Choroid plexus epithelial cell (primary cell): Measurements from ENCODE around the gene RHEBL1.
A peak's percentile ranks its signal among the peaks of the same experiment; 100 is the strongest.

ENCODE experiments used
- DNase-seq: peaks from one replicate; pipeline ENCODE4 v3.0.0-alpha.2; 2010; ENCODE audit warnings: low read depth
- H3K4me3 ChIP-seq: 2 replicates; pipeline ENCODE4 v1.5.1; 2011; ENCODE audit warnings: low read depth, mild to moderate bottlenecking, control low read depth, low read length, moderate library complexity
- TF ChIP-seq, protein P1 (sequence below): conservative IDR thresholded peaks from 2 replicates; pipeline ENCODE4 v1.5.1; 2011; ENCODE audit warnings: low read depth, mild to moderate bottlenecking, control low read depth, inconsistent platforms, low read length, moderate library complexity

Gene RHEBL1

DNA sequence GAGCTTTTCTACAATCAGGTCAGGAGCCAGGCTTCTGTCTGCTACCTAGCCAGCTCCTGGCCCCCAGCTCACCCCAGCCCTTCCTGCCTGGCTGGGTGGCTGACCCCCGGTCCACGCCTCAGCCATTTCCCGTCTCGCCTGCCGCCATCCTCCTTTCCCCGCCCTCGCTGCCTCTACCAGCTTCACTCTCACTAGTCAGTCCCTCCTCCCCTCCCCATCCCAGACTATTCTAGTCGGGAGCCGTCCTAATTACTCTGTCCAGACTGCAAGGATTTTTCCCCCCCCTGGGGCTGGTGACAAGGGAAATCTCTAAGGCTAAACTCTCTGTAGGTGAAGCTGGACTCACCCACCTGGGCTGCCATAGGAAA, 24.0 kb upstream of the RHEBL1 start:
- TF ChIP-seq, protein P1, sequence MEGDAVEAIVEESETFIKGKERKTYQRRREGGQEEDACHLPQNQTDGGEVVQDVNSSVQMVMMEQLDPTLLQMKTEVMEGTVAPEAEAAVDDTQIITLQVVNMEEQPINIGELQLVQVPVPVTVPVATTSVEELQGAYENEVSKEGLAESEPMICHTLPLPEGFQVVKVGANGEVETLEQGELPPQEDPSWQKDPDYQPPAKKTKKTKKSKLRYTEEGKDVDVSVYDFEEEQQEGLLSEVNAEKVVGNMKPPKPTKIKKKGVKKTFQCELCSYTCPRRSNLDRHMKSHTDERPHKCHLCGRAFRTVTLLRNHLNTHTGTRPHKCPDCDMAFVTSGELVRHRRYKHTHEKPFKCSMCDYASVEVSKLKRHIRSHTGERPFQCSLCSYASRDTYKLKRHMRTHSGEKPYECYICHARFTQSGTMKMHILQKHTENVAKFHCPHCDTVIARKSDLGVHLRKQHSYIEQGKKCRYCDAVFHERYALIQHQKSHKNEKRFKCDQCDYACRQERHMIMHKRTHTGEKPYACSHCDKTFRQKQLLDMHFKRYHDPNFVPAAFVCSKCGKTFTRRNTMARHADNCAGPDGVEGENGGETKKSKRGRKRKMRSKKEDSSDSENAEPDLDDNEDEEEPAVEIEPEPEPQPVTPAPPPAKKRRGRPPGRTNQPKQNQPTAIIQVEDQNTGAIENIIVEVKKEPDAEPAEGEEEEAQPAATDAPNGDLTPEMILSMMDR = no peak
- H3K4me3 ChIP-seq = no peak overlapping the region

DNA sequence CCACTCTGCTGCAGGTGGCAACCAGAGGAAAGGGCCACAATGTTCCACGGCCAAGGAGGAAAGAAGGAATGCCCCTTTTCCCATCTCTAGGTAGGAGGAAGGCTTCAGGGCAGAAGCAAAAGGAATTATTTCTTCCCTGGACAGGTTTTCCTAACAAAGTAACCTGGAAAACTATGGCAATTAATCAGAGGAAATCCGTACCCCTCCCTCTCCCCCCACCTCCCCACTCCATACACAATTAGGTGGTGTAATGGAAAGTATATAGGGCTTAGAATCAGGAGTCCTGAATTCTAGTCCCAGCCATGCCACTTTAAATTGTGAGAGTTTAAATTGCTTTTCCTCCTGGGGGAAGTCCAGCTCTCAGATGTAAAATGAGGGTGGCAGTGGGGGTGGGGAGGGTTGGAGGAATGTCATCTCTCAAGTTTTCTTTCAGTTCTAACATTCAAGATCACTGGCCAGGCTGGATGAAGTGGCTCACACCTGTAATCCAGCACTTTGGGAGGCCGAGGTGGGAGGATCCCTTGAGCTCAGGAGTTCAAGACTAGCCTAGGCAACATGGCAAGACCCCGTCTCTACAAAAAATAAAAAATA, 23.1 kb upstream of the RHEBL1 start:
- DNase-seq = no peak
- H3K4me3 ChIP-seq = no peak overlapping the region
- TF ChIP-seq, protein P1 = no peak

More for the DNA sequence above, 24.0 kb upstream of the RHEBL1 start:
- no peak for DNase-seq

DNA sequence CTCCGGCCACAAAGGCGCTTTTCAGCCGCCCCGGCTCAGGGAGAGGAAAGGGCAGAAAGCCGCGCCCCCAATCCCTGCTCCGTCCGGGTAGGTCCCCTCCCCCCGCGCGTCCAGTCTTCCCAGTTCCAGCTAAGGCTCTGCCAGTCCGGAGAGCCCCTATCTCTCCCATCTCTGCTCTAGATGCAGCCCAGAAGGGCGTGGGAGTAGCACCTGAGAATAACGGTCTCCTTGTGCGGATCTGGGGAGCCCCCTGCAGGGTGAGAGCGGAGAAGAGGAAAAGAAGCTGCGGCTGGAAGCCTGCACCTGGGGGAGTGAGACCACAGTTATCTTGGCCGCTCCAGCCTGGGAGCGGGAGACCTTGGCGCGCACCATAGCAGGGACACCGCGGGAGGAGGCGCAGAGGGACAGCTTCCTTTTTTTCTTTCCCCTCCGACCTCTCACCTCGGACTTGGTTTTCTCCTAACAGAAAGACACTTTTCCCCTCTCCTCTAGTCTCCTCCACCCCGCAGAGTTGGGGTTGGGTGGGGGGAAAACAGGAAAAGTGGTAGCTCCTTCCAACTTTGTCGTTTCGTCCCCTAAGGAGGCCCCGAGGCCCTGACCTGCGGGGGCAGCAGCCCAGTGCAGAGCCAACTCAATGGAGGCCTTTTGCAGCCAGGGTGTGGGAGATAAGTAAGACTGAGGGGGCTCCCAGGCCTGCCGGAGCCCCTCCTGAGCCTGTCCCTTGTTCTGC, 22.5 kb upstream of the RHEBL1 start:
- H3K4me3 ChIP-seq = peak overlapping the region; percentile 14
- TF ChIP-seq, protein P1 = peak; percentile 65
- DNase-seq = peak; percentile 43

DNA sequence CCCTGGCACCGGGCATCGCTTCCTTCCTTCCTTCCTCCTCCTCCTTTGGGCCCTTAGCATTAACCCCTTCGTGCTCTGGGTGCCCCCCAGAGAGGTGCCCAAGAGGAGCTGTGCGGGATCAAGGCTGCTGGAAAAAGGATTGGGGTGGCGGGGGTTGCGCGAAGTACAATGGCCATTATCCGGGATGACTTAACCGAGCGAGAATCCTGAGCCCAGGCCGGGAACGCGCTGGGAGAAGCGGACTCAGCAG, 22.0 kb upstream of the RHEBL1 start:
- no peak overlapping the region for H3K4me3 ChIP-seq
- TF ChIP-seq, protein P1 = no peak
- no peak for DNase-seq

DNA sequence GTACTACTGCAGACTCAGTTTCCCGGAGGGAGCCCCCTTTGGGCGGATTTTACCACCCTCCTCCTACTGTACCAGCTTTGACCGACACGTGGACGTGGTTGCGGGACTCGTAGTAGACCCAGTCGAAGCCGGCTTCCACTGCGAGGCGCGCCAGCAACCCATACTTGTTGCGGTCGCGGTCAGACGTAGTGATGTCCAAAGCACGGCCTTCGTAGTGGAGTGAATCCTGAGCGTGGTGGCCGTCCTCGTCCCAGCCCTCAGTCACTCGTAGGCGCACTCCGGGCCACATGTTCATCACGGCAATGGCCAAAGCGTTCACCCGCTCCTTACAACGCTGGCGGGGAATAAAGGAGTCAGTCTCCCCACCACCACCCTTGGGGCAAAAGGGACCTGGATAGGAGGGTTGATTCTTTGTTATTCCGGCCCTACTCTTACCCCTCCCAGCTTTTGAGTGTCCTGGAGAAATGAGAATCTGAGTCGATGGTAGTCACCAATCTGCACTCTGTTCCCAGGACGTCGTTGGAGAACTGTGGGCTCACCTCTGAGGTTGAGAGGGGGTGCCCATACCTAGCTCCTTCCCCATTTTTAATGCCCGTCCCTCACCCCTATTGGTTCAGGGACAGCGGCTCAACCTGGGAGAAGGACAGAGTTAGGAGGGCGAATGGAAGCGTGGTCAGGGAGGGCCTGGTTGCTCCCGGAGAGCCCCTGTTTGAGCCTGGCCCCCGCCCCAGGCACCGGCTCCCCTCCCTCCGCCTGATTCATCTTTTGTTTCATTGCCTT, 21.5 kb upstream of the RHEBL1 start:
- DNase-seq = no peak
- TF ChIP-seq, protein P1 = no peak
- H3K4me3 ChIP-seq = no peak overlapping the region

DNA sequence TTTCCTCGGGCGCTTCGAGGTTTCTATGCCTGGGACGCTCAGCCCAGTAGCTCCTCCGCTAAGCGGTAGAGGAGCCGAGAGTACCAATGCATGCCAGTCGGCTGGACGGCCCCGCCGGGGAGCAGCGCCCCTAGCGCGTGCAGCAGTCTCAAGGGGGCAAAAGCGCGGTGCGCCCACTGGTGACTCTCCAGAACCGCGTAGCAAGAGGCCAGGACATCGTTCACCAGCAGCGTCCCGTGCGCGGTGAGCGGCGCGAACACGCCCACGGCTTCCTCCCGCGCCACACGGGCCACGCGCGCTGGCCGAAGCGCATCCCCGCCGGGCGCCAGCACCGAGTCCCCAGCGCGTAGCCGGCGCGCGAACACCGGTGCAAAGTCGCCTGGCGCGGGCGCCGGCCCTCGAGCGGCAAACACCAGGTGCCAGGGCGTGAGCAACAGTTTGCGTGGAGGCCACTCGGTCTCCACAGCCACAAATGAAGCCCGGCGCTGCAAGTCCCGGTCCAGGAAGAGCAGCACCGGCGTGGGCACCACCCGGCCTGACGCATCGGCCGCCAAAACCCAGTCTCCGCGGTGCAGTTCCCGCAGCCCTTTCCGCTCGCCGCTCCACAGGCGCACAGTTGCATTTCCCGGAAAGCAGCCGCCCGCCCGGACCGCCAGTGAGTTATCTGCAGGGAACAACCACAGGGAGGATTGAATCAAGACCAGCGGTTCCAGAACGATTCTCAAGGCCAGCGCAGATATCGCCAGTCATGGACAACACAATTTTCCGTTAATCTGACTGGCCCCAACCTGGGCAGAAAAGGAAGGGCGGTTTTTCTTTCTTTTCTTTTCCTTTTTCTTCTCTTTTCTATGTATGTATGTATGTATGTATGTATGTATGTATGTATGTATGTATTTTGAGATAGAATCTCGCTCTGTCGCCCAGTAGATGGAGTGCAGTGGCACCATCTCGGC, 20.3 kb upstream of the RHEBL1 start:
- peak; percentile 54 for DNase-seq
- TF ChIP-seq, protein P1 = no peak
- H3K4me3 ChIP-seq = peak overlapping the region; percentile 37
